Kidney epithelial cell (primary cell): Measurements from ENCODE around the gene UBE2I. TPM values are rescaled to one million over a fixed set of nuclear protein-coding genes. Genes with fewer than 3 reads are reported as not detected.

Source experiments
- DNase-seq: peaks from one replicate; pipeline ENCODE4 v3.0.0-alpha.2; 2010; ENCODE audit warnings: low read depth
- H3K27me3 ChIP-seq: 2 replicates; pipeline ENCODE4 v1.6.0; 2011; ENCODE audit warnings: low read length; ENCODE audit not compliant: control insufficient read depth, insufficient read depth
- H3K36me3 ChIP-seq: 2 replicates; pipeline ENCODE4 v1.5.1; 2011; ENCODE audit warnings: low read length; ENCODE audit not compliant: control insufficient read depth, insufficient read depth
- H3K4me3 ChIP-seq: 2 replicates; pipeline ENCODE4 v1.5.1; 2011; ENCODE audit warnings: low read depth, mild to moderate bottlenecking, control low read depth, low read length
- CTCF ChIP-seq: IDR thresholded peaks from 2 replicates; pipeline ENCODE4 v1.5.1; 2011; ENCODE audit warnings: mild to moderate bottlenecking, moderate library complexity, low read length, control low read depth, inconsistent platforms; ENCODE audit not compliant: insufficient read depth, poor library complexity, severe bottlenecking
- total RNA-seq: library from RNA; depleted of rRNA; stranded (reverse); fragments of >200 nt; gene quantifications from 2 replicates; pipeline ENCODE4 v1.2.3, GENCODE V29; 2015

UBE2I gene
- total RNA-seq, 1 donor from 2014 or later: 139 TPM

DNA sequence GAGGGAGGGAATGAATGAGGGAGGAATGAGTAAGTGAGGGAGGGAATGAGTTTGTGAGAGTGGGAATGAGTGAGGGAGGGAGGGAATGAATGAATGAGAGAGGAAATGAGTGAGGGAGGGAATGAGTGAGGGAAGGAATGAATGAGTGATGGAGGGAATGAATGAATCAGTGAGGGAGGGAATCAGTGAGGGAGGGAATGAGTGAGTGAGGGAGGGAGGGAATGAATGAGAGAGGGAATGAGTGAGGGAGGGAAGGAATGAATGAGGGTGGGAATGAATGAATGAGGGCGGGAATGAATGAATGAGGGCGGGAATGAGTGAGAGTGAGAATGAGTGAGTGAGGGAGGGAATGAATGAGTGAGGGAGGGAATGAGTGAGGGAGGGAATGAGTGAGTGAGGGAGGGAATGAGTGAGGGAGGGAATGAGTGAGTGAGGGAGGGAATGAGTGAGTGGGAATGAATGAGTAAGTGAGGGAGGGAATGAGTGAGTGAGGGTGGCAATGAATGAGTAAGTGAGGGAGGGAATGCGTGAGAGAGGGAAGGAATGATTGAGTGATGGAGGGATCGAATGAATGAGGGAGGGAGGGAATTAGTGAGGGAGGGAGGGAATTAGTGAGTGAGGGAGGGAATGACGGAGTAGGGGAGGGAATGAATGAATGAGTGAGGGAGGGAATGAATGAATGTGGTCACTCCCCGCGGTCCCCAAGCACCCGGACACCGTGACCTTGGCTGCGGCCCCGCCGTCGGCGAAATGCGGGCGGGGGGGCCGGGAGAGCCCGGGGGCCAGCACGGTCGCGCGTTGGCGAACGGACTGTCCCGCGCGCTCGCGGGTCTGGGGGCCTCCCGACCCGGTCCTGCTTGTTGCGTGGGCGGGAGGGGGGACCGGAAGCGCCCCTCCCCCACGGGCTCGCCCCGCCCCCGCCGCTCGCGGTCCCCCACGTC lies 1.1 kb upstream of the UBE2I start:
- DNase-seq: no peak
- Histone ChIP-seq H3K36me3 (peaks cover 2% of the 10 kb centered on the region), H3K27me3 (no peaks in the 10 kb centered on the region), H3K4me3 (peak overlapping the region; percentile 58)
- TF ChIP-seq CTCF: no peak

GRCh38 chr16:1309888-1310831 lies 724 bp downstream of the UBE2I start:
- no peak for TF ChIP-seq CTCF
- Histone ChIP-seq H3K27me3 (no peaks in the 10 kb centered on the region), H3K36me3 (peaks cover 2% of the 10 kb centered on the region), H3K4me3 (peak overlapping the region; percentile 87)
- DNase-seq: no peak

GRCh38 chr16:1310832-1311200 lies 1.4 kb downstream of the UBE2I start:
- Histone ChIP-seq H3K27me3 (no peaks in the 10 kb centered on the region), H3K4me3 (peak overlapping the region; percentile 87), H3K36me3 (peaks cover 2% of the 10 kb centered on the region)
- no peak for TF ChIP-seq CTCF
- DNase-seq: no peak

DNA sequence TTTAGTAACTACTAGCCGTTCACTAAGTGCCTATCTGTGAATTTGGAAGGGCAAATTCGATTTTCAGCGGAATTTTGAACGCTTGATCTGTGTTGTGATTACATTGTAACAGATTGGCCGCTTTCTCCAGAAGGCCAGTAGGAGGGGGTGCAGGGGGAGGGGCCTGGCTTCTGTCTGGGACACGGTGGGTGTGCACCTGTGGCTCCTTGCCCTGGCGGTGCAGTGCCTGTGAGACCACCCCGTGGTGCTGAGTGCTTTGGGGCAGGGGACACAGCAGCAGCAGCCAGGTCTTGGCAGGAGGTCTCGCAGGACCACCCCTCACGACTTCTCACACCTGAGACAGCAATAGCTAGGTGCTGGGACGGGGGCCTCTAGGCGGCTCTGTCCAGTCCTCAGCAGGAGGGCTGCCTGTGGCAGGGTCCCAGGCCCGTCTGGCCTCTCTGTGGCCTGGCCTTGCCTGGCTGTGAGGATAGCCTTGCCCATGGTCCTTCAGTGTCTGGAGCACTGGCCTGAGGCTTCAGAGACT lies 1.8 kb downstream of the UBE2I start:
- H3K27me3 ChIP-seq: no peaks in the 10 kb centered on the region
- H3K4me3 ChIP-seq: peak overlapping the region; percentile 87
- TF ChIP-seq CTCF: no peak
- H3K36me3 ChIP-seq: peaks cover 3% of the 10 kb centered on the region
- no peak for DNase-seq

GRCh38 chr16:1311738-1312466 lies 2.5 kb downstream of the UBE2I start:
- TF ChIP-seq CTCF: no peak
- peak overlapping the region; percentile 87 for H3K4me3 ChIP-seq
- H3K36me3 ChIP-seq: peaks cover 4% of the 10 kb centered on the region
- H3K27me3 ChIP-seq: no peaks in the 10 kb centered on the region
- DNase-seq: no peak
